ENCODE data around the gene CAPN5.
"Not testable (repeated sequence)": the region's sequence is repeated elsewhere in the genome, so short reads cannot be mapped to it uniquely, and the experiment has no call there.

CAPN5 gene

GRCh38 chr11:77085652-77086051 is 18.9 kb downstream of the CAPN5 start:
- no peak for DNase-seq

GRCh38 chr11:77086521-77087472 is 20.0 kb downstream of the CAPN5 start:
- DNase-seq = no peak

- no peak for DNase-seq
Observed at GRCh38 chr11:77087723-77088225, 21.0 kb downstream of the CAPN5 start.

GRCh38 chr11:77088236-77089003 is 21.6 kb downstream of the CAPN5 start:
- no peak for DNase-seq

GRCh38 chr11:77089004-77089545 is 22.3 kb downstream of the CAPN5 start:
- DNase-seq = no peak

GRCh38 chr11:77090046-77090372 is 23.2 kb downstream of the CAPN5 start:
- DNase-seq = no peak

GRCh38 chr11:77090373-77091111 is 23.8 kb downstream of the CAPN5 start:
- no peak for DNase-seq

- peak; percentile 78 for DNase-seq
Observed at GRCh38 chr11:77091146-77091940, 24.6 kb downstream of the CAPN5 start.

GRCh38 chr11:77092382-77092781 is 25.6 kb downstream of the CAPN5 start:
- no peak for DNase-seq

GRCh38 chr11:77093056-77093891 is 26.5 kb downstream of the CAPN5 start:
- DNase-seq = no peak

GRCh38 chr11:77093987-77094840 is 27.4 kb downstream of the CAPN5 start:
- no peak for DNase-seq

- no peak for DNase-seq
Observed at GRCh38 chr11:77094841-77095365, 28.1 kb downstream of the CAPN5 start.

- DNase-seq = no peak
Observed at GRCh38 chr11:77095551-77096490, 29.1 kb downstream of the CAPN5 start.

GRCh38 chr11:77096591-77097019 is 29.8 kb downstream of the CAPN5 start:
- DNase-seq = no peak

- not testable (repeated sequence) for DNase-seq
Observed at GRCh38 chr11:77097180-77097579, 30.4 kb downstream of the CAPN5 start.

GRCh38 chr11:77100166-77101042 is 33.6 kb downstream of the CAPN5 start:
- no peak for DNase-seq

GRCh38 chr11:77101043-77101537 is 34.3 kb downstream of the CAPN5 start:
- DNase-seq = peak; percentile 13
